HL-60/S4 treated with phorbol 12-myristate 13-acetate at 8.2 ng/mL for 4 days and 3 days (cell line): ENCODE data around the gene FHAD1.

Experiments used
- in situ Hi-C: fragments of 300-500 bp; cut with MboI; formaldehyde crosslinking; loops from 2 replicates; pipeline ENCODE4 v1.15.0; 2022; ENCODE audit warnings: low sequenced_read_pairs

FHAD1 gene

DNA sequence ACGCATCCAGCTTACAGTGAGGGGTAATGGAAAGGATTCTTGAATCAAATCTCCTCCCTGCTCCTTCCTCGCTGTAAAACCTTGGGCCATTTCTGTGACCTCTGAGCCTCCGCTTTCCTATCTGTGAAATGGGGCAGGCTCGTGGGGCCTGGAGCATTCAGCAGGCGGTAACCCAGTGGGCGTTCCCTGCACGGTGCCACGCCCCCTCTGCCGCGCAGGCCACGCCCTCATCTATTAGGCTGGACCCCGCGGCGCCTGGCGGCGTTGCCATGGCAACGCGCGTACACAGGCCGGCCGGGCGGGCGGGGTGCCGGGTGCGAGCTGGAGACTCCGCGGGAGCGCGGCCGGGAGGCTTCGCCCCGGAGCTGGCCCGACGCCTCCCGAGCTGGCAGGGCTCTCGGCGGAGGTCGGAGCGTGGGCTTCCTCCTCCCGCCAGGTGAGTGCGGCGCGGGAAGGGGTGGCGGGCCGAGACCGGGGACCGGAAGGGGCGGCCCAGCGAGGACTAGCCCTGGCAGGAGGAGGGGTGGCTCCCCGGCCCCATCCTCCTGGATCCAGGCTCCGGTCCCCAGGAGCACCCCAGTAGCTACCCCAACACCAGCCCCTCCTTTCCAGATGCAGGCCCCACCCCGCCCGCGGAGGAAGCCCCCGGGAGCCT, at the start of gene FHAD1:
FHAD1 (plus strand) TSS at position 264 of the 655 bp plus-strand sequence. CDS start 4,562 bp downstream, outside the sequence.
- in situ Hi-C loops, result no loop called here

DNA sequence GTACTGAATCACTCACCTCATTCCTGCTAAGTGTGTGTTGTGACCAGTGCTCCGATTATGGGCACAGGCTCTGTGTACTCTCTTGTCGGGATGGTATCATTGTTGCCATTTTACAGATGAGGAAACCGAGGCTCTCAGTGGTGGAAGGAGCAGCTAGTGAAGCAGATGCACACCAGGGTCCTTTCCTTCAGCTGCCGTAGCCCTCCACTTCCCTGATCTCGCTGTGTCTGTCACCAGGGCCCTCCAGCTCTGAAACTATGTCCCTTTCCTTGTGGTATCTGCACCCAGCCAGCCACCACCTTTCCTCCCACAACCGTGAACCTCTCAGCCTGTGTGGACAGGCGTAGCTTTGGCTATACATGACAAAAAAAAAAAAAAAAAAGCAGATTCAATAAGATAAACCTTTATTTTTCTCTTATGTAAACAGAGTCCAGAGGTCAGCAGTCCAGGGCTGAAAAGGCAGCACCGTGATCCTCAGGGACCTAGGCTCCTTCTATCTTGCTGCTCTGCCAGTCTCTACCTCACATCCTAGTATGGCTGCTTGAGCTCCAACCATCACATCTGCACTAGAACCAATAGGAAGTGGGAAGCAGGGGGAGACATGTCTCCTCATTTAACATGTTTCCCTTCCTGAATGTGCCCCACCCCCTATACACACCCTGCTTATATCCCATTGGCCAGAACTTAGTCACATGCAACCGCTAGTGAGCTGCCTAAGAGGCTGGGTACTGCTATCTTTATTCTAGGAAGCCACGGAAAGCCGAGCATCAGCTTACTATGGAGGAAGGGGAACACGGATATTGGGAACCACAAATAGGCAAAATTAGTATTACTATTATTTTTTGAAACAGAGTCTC, 49.2 kb upstream of the FHAD1 start:
- in situ Hi-C loops, result no loop called here

DNA sequence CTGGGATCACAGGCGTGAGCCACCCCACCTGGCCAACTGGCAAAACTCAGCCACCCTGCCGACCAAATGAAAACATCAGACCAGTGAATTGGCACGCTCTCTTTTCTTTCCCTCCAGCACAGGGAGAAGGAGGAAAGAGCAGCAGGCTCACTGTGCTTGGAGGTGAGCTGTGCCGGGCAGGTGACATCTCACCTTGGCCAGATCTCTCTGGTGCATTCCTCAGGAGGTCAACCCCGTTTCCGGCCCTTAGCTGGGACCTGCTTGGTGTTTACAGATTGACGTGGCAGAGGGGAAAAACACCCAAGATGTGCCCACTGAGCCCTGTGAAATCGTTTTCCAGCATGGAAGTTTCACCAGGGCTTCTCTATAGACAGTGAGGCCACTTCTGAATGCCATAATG, 48.3 kb upstream of the FHAD1 start:
- in situ Hi-C loops, result no loop called here

DNA sequence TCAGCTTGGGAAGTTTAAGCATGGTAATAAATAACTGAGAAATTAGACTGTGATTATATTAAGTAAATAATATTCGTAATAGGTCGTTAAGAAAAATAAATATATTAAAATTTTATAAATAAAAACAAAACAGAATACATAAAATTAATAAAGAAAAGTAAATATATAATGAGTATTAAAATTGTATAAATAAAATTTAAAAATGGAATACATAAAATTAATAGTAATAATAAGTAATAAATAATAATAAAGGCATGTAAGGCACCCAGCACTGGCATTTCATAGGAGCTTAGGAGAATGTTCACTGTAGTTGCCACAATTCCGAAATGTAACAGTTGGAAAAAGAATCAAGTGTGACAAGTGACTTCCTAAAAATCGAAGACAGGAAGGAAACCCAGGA, 45.8 kb upstream of the FHAD1 start:
- in situ Hi-C loops, result no loop called here

DNA sequence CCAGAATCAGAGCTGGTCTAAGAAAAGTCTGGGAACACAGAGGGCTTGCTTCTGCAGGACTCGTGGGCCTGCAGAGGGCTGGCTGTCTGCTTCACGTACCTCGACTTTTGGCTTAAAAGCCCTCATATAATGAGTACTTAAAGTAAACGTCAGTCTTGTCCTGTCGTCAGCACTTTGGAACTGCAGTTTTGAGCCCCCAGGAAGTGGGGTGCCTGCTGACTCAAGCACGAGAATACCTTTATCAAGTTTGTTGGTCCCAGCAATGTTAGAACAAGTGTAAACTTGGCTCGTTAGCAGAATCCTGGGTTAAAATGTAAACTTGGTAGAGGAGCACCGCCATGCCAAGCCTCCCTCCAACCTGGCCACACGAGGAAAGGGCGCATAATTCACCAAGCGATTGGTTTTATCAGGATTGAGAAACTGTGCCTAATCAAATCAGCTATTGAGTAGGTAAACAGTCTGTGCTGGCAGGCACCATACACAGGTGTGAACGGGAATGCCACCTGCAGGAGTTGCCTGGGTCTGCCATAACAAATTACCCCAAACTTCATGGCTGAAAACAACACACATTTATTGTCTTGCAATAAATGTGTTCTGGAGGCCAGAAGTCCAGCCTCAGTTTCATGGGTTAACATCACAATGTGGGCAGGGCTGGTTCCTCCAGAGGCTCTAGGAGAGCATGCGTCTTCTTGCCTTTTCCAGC, 45.0 kb upstream of the FHAD1 start:
- in situ Hi-C loops, result no loop called here

GRCh38 chr1:15204931-15205330, 42.1 kb upstream of the FHAD1 start:
- in situ Hi-C loops, result no loop called here

- in situ Hi-C loops, result no loop called here
Measured at GRCh38 chr1:15205586-15206346, 41.3 kb upstream of the FHAD1 start.

GRCh38 chr1:15206418-15207030, 40.5 kb upstream of the FHAD1 start:
- in situ Hi-C loops, result no loop called here

GRCh38 chr1:15207031-15207828, 39.8 kb upstream of the FHAD1 start:
- in situ Hi-C loops, result no loop called here

GRCh38 chr1:15207829-15208429, 39.1 kb upstream of the FHAD1 start:
- in situ Hi-C loops, result no loop called here

GRCh38 chr1:15210651-15211375, 36.2 kb upstream of the FHAD1 start:
- in situ Hi-C loops, result no loop called here

DNA sequence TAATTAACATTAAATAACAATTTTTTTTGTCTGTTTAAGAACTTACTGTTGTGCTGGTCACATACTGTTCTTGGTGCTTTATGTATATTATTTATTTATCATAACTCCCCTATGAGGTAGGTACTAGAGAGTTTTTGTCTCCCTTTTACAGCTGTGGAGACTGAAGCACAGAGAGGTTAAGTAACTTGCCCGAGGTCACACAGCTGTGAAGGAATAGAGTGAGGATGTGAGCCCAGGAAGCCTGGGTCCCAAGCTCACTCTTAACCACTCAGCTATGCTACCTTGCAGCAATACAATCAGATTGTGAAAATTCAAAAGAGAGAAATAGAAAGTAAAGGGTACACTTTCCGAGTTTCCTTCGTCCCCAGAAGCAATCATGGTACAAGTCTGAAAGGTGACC, 35.6 kb upstream of the FHAD1 start:
- in situ Hi-C loops, result no loop called here

GRCh38 chr1:15212216-15212953, 34.6 kb upstream of the FHAD1 start:
- in situ Hi-C loops, result no loop called here

- in situ Hi-C loops, result no loop called here
Measured at GRCh38 chr1:15212954-15213291, 34.1 kb upstream of the FHAD1 start.

- in situ Hi-C loops, result no loop called here
Measured at GRCh38 chr1:15213341-15213821, 33.6 kb upstream of the FHAD1 start.

DNA sequence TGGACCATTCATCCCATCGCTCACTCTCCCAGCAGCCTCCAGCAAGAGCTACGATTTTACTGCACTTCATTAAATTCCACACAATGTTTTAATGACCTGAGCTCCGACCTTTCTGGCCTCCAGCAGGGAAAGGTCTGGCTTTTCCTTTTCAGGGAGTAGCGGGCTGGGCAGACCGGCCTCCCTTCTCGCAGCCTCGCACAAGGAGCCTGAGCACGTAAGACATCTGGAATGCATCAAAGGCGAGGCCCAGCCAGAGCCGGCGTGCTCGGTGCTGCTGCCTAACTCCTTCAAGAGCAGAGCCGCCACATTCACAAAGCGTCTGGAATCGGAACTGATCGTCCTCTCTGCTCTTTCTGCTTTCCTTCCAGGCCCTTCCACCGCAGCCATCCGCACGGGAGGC, 32.5 kb upstream of the FHAD1 start:
- in situ Hi-C loops, result no loop called here

DNA sequence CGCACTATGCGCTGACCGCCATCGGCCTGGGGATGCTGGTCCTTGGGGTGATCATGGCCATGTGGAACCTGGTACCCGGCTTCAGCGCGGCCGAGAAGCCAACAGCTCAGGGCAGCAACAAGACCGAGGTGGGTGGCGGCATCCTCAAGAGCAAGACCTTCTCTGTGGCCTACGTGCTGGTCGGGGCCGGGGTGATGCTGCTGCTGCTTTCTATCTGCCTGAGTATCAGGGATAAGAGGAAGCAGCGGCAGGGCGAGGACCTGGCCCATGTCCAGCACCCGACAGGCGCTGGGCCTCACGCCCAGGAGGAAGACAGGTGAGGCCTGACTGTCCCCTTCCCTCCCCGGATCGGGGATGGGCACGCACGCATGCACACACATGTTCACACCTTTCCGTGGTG, 31.9 kb upstream of the FHAD1 start:
- in situ Hi-C loops, result no loop called here

DNA sequence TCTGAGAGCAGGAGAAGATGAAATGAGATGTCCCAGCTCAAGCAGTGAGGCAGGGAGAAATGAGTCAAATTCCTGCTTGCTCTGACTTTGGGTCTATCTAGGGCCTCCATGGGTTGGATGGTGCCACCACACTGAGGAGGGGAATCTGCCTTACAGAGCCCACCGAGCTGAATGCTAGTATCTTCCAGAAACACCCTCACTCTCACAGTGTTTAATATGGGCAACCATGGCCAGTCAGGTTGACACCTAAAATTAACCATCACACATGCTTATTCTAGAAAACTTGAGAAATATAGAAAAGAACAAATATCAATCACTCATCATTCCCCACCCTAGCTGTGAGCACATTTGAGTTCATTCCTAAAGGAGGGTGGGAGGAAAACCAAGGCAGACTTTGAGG, 29.4 kb upstream of the FHAD1 start:
- in situ Hi-C loops, result no loop called here
